WTC11 (cell line): ENCODE results near the gene SPART.

Source experiments
- AFF4 ChIP-seq: sonication (generic); formaldehyde crosslinking; IDR thresholded peaks from 2 replicates; pipeline ENCODE4 v1.8.1; 2023; ENCODE audit warnings: mild to moderate bottlenecking, missing genetic modification reagents, borderline replicate concordance
- CTCF ChIP-seq: fragments of 200-600 bp; IDR thresholded peaks from 2 replicates; pipeline ENCODE4 v1.8.0; 2022; ENCODE audit warnings: antibody characterized with exemption
- GABPB1 ChIP-seq: sonication (generic); formaldehyde crosslinking; IDR thresholded peaks from 2 replicates; pipeline ENCODE4 v1.8.1; 2023; ENCODE audit warnings: mild to moderate bottlenecking, missing genetic modification reagents
- TF ChIP-seq, protein P1 (sequence below): fragments of 250-450 bp; sonication (Bioruptor Pico); IDR thresholded peaks from 2 replicates; pipeline ENCODE4 v1.9.0; 2021; ENCODE audit warnings: mild to moderate bottlenecking
- TF ChIP-seq, protein P2 (sequence below): sonication (generic); formaldehyde crosslinking; IDR thresholded peaks from 2 replicates; pipeline ENCODE4 v1.8.1; 2022; ENCODE audit warnings: mild to moderate bottlenecking, missing genetic modification reagents, moderate library complexity, borderline replicate concordance

- TF ChIP-seq GABPB1 (CRISPR knock-in tag): no peak
- TF ChIP-seq CTCF: no peak
- no peak for TF ChIP-seq AFF4
- TF ChIP-seq, protein P1, sequence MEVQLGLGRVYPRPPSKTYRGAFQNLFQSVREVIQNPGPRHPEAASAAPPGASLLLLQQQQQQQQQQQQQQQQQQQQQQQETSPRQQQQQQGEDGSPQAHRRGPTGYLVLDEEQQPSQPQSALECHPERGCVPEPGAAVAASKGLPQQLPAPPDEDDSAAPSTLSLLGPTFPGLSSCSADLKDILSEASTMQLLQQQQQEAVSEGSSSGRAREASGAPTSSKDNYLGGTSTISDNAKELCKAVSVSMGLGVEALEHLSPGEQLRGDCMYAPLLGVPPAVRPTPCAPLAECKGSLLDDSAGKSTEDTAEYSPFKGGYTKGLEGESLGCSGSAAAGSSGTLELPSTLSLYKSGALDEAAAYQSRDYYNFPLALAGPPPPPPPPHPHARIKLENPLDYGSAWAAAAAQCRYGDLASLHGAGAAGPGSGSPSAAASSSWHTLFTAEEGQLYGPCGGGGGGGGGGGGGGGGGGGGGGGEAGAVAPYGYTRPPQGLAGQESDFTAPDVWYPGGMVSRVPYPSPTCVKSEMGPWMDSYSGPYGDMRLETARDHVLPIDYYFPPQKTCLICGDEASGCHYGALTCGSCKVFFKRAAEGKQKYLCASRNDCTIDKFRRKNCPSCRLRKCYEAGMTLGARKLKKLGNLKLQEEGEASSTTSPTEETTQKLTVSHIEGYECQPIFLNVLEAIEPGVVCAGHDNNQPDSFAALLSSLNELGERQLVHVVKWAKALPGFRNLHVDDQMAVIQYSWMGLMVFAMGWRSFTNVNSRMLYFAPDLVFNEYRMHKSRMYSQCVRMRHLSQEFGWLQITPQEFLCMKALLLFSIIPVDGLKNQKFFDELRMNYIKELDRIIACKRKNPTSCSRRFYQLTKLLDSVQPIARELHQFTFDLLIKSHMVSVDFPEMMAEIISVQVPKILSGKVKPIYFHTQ (CRISPR knock-in tag): no peak
- TF ChIP-seq, protein P2, sequence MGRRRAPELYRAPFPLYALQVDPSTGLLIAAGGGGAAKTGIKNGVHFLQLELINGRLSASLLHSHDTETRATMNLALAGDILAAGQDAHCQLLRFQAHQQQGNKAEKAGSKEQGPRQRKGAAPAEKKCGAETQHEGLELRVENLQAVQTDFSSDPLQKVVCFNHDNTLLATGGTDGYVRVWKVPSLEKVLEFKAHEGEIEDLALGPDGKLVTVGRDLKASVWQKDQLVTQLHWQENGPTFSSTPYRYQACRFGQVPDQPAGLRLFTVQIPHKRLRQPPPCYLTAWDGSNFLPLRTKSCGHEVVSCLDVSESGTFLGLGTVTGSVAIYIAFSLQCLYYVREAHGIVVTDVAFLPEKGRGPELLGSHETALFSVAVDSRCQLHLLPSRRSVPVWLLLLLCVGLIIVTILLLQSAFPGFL (CRISPR knock-in tag): no peak
These were observed 25.0 kb upstream of the SPART start for GRCh38 chr13:36371185-36371584.
